HepG2 (cell line): ENCODE data around the gene ERCC5. TPM values are rescaled to one million over a fixed set of nuclear protein-coding genes. Genes with fewer than 3 reads are reported as not detected.

Experiments used
- BCL6 ChIP-seq: IDR thresholded peaks from 2 replicates; pipeline ENCODE4 v1.6.1; 2016; ENCODE audit warnings: missing genetic modification reagents, missing compliant biosample characterization
- CEBPB ChIP-seq: IDR thresholded peaks from 2 replicates; pipeline ENCODE4 v1.6.1; 2011; ENCODE audit warnings: low read depth, low read length, improper control_type of control experiment, borderline replicate concordance
- CSRNP2 ChIP-seq: sonication (generic); formaldehyde crosslinking; conservative IDR thresholded peaks from 2 replicates; pipeline ENCODE4 v1.8.0; 2022; ENCODE audit warnings: low read depth, missing genetic modification reagents
- ELF4 ChIP-seq: sonication (generic); formaldehyde crosslinking; IDR thresholded peaks from 2 replicates; pipeline ENCODE4 v1.5.0; 2020; ENCODE audit warnings: missing genetic modification reagents, mild to moderate bottlenecking, moderate library complexity, borderline replicate concordance
- FOXC1 ChIP-seq: sonication (generic); formaldehyde crosslinking; IDR thresholded peaks from 2 replicates; pipeline ENCODE4 v1.8.0; 2022; ENCODE audit warnings: mild to moderate bottlenecking, missing genetic modification reagents, borderline replicate concordance
- FOXO1 ChIP-seq: sonication (generic); formaldehyde crosslinking; IDR thresholded peaks from 2 replicates; pipeline ENCODE4 v1.4.0; 2020; ENCODE audit warnings: missing genetic modification reagents
- FOXO4 ChIP-seq: sonication (generic); formaldehyde crosslinking; conservative IDR thresholded peaks from 2 replicates; pipeline ENCODE4 v1.8.1; 2023; ENCODE audit warnings: missing genetic modification reagents
- KDM1A ChIP-seq: IDR thresholded peaks from 2 replicates; pipeline ENCODE4 v1.6.1; 2016; ENCODE audit warnings: missing compliant biosample characterization
- MTF1 ChIP-seq: sonication (generic); formaldehyde crosslinking; IDR thresholded peaks from 2 replicates; pipeline ENCODE4 v1.5.0; 2020; ENCODE audit warnings: missing genetic modification reagents
- MYC ChIP-seq: sonication (generic); formaldehyde crosslinking; IDR thresholded peaks from 2 replicates; pipeline ENCODE4 v1.9.0; 2021; ENCODE audit warnings: missing genetic modification reagents, borderline replicate concordance
- NFRKB ChIP-seq: fragments of 450-650 bp; IDR thresholded peaks from 2 replicates; pipeline ENCODE4 v1.6.1; 2017
- PHF8 ChIP-seq: sonication (generic); formaldehyde crosslinking; IDR thresholded peaks from 2 replicates; pipeline ENCODE4 v1.5.0; 2020; ENCODE audit warnings: missing genetic modification reagents
- SNAI1 ChIP-seq: sonication (generic); formaldehyde crosslinking; IDR thresholded peaks from 2 replicates; pipeline ENCODE4 v1.5.0; 2020; ENCODE audit warnings: mild to moderate bottlenecking, missing genetic modification reagents, borderline replicate concordance
- STAG1 ChIP-seq: sonication (generic); formaldehyde crosslinking; IDR thresholded peaks from 2 replicates; pipeline ENCODE4 v1.4.0; 2020; ENCODE audit warnings: missing genetic modification reagents
- USF2 ChIP-seq, 2 experiments: sonication (generic) in 1 of 2; formaldehyde crosslinking in 1 of 2; IDR thresholded peaks; 2 replicates each; pipeline versions ENCODE4 v1.5.1 to v1.6.1; 2011 to 2020; ENCODE audit warnings: borderline replicate concordance in 1 of 2, low read depth in 1 of 2, low read length in 1 of 2, mild to moderate bottlenecking in 1 of 2, missing genetic modification reagents in 1 of 2, moderate library complexity in 1 of 2
- ZNF142 ChIP-seq: sonication (generic); formaldehyde crosslinking; IDR thresholded peaks from 2 replicates; pipeline ENCODE4 v1.4.0; 2020; ENCODE audit warnings: missing genetic modification reagents
- ZNF589 ChIP-seq: sonication (generic); formaldehyde crosslinking; conservative IDR thresholded peaks from 2 replicates; pipeline ENCODE4 v1.8.0; 2022; ENCODE audit warnings: mild to moderate bottlenecking, moderate library complexity, missing genetic modification reagents
- ZNF737 ChIP-seq: sonication (generic); formaldehyde crosslinking; IDR thresholded peaks from 2 replicates; pipeline ENCODE4 v1.5.0; 2020; ENCODE audit warnings: missing genetic modification reagents, mild to moderate bottlenecking, borderline replicate concordance
- polyA plus RNA-seq, 8 experiments: library from polyadenylated mRNA; depleted of rRNA in 3 of 8; stranded (reverse) in 7 of 8; unstranded in 1 of 8; fragments of >200 nt; fragmentation: Illumina TruSeq in 4 of 8; extraction: Trizol in 4 of 8; gene quantifications; 2 replicates each; pipeline versions ENCODE4 v1.2.1 to v1.2.3, GENCODE V29; 2011 to 2016; ENCODE audit warnings: low read depth in 4 of 8, missing spikeins in 1 of 8, mixed read lengths in 1 of 8; ENCODE audit not compliant: insufficient read depth in 1 of 8
- total RNA-seq, 5 experiments: library from RNA; depleted of rRNA; stranded (reverse); fragments of >200 nt; fragmentation: Illumina TruSeq; extraction: Trizol; gene quantifications; 2 replicates each; pipeline ENCODE4 v1.2.3, GENCODE V29; 2016; ENCODE audit warnings: low read depth in 1 of 5

ERCC5 gene
- total and polyA plus RNA-seq, 2 of the 13 experiments (the other 11 are each of a cell fraction or from before 2014, with no cell fraction given) = 12.9 to 35.5 TPM

GRCh38 chr13:102845630-102846260, at the start of gene ERCC5 (continued):
- TF ChIP-seq CSRNP2 (no peak), STAG1 (peak; percentile 45), USF2 (IDR thresholded peaks at IDR 0.05; ENCODE audit: low read depth, low read length) (no peak), USF2 (CRISPR knock-in tag; IDR thresholded peaks at IDR 0.05; ENCODE audit: borderline replicate concordance) (peak; percentile 43; the same call in 1 of the 2 replicates), MYC (CRISPR knock-in tag) (peak; percentile 85), NFRKB (no peak), FOXC1 (CRISPR knock-in tag) (peak; percentile 98), ELF4 (CRISPR knock-in tag) (peak; percentile 87), ZNF589 (peak; percentile 46; the same call in 1 of the 2 replicates), CEBPB (no peak), PHF8 (CRISPR knock-in tag) (peak; percentile 85), BCL6 (CRISPR knock-in tag) (peak; percentile 52), SNAI1 (no peak), FOXO1 (CRISPR knock-in tag) (peak; percentile 61), FOXO4 (CRISPR knock-in tag) (0 out of 2 replicates have a peak, but pooled peaks have one; percentile 90), MTF1 (0 out of 2 replicates have a peak, but pooled peaks have one; percentile 39), ZNF737 (CRISPR knock-in tag) (peak; percentile 45; the same call in 1 of the 2 replicates), ZNF142 (CRISPR knock-in tag) (peak; percentile 44), KDM1A (CRISPR knock-in tag) (no peak)
